NCI-H1417 treated with DMSO at 0.1 percent for 48 hours (cell line): ENCODE results near the gene ARL9.
"Not testable (repeated sequence)": the region's sequence is repeated elsewhere in the genome, so short reads cannot be mapped to it uniquely, and the experiment has no call there.

Experiments
- DNase-seq: peaks from one replicate; lab custom pipeline; 2025; lab: John Stamatoyannopoulos, UW

Gene ARL9, protein sequence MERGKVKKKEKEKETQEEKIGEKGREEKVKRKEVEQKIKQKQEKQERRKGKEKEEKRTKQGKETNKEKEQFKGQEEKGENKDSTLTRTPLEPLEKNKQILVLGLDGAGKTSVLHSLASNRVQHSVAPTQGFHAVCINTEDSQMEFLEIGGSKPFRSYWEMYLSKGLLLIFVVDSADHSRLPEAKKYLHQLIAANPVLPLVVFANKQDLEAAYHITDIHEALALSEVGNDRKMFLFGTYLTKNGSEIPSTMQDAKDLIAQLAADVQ

GRCh38 chr4:56505269-56506130 is at the start of gene ARL9:
Gene ARL9 (plus strand): TSS chr4:56505791. CDS start chr4:56505863, 72 bp downstream.
- no peak for DNase-seq

DNA sequence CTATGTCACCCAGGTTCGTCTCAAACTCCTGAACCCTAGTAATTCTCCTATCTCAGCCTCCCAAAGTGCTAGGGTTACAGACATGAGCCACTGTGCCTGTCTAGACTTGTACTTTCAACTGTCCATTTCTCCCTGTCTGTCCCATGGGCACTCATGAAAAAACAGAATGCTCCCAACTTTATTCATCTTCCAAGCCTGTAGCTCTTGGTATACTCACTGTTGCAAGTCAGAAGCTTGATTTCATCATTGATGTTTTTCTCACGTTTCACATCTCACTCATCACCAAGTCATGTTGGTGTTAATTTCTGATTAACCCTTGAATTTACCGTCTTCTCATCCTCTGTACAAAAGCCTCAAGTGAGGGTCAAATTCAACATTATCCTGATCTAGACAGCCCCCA is 45.5 kb upstream of the ARL9 start:
- no peak for DNase-seq

- no peak for DNase-seq
Observed at GRCh38 chr4:56462157-56462556, 43.4 kb upstream of the ARL9 start.

DNA sequence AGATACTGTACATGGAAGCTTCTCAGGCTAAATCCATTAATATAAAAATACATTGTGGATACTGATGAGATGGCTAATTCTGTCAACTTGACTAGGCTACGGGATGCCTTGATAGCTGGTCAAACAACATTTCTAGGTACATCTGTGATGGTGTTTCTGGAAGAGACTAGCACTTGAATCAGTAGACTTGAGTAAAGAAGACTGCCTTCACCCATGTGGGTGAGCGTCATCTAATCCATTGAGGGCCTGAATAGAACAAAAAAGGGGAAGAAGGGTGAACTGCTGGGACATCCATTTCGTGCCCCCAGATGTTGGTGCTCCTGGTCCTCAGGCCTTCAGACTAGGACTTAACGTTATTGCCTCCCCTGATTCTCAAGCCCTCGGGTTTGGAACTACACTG is 41.9 kb upstream of the ARL9 start:
- no peak for DNase-seq

GRCh38 chr4:56464581-56464980 is 41.0 kb upstream of the ARL9 start:
- DNase-seq = no peak

- no peak for DNase-seq
Observed at GRCh38 chr4:56465599-56466295, 39.8 kb upstream of the ARL9 start.

DNA sequence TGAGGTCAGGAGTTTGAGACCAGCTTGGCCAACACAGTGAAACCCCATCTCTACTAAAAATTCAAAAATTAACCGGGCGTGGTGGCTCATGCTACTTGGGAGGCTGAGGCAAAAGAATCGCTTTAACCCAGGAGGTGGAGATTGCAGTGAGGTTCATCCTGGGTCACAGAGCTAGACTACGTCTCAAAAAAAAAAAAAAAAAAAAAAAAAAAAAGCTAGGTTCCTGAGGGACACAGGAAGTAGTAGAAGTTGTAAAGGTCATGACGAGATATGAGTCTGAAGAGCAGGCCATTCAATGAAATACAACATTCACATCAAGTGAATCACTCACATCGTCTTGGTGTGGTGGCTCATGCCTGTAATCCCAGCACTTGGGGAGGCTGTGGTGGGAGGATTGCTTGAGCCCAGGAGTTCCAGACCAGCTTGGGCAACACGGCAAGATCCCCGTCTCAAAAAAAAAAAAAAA is 39.3 kb upstream of the ARL9 start:
- DNase-seq = not testable (repeated sequence)

DNA sequence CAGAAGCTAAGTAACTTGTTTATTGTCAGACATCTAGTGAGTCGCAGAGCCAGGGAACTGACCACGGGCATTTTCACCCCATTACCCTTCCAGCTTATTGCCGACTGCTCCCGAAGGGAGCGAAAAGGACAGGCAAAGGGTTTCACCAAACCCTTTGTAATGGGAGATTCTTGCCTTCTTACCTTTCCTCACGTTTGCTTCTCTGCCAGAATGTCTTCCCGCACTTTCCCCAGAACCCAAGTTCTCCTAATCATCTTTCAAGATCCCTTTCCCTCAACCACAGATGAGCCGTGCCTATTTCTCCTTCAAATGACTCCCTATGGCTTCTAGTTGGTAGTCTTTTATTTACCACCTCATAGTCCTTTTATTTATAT is 38.7 kb upstream of the ARL9 start:
- DNase-seq = no peak

- DNase-seq = peak; percentile 40
Observed at GRCh38 chr4:56467284-56468096, 38.1 kb upstream of the ARL9 start, which contains the start of gene SRP72. Gene SRP72 (plus strand): TSS chr4:56467617. CDS start chr4:56467636, 19 bp downstream.

DNA sequence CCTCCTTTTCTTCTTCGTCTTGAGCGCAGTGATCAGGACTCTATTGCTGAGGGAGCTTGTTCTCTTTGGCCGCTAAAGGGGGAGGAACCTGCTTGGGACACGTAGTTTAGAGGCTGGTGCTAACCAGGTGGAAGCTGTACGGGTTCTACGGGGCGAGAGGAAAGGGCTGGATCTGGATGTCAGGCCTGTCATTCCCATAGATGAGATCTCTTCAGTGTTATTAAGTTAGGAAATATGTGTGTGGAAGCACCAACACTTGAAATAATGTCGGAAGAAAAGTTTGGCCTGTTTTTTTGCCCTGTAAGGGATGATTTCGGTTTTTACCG is 37.5 kb upstream of the ARL9 start:
- no peak for DNase-seq

DNA sequence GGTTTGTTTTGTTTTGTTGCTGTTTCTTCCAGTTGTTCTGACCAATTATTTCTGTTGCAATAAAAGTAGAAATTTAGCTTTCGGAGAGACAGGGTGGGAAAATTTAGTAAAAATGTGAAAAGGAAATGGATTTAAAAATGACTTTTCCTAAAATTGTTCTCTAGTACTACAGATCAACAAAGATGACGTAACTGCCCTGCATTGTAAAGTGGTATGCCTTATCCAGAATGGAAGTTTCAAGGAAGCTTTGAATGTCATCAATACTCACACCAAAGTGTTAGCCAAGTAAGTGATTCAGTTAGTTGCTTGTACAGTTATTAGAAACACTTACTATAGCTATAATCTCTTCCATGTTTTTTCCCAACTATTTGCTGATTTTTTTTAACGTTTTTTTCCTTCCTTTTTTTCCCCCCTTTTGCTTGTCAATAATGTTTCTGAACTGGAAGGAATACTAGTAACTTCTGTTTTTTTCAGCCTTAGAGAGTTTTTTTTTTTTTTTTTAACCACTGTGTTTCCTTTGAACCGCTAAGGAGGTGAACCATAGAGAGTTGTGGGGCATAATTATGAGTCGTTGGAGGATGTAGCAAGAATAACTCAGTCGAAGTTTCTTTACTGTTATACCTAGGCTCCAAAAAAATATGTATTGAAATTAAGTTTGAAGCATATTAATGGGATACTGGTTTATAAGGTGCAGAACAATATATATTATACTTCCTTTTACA is 35.9 kb upstream of the ARL9 start:
- no peak for DNase-seq

DNA sequence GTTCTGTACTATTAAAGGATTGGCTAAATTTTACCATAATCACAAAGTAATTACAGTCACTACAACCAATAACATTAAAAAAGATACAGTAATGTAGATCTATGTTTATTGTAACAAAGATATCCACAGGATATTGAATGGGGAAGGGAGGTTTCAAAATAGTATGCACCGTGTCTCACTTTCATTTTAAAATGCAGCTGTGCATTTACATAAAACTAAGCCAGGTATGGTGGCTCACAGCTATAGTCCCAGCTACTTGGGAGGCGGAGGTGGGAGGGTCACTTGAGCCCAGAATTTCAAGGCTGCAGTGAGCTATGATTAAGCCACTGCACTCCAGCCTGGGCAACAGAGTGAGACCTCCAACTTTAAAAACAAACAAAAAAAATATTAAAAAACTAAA is 29.7 kb upstream of the ARL9 start:
- no peak for DNase-seq

DNA sequence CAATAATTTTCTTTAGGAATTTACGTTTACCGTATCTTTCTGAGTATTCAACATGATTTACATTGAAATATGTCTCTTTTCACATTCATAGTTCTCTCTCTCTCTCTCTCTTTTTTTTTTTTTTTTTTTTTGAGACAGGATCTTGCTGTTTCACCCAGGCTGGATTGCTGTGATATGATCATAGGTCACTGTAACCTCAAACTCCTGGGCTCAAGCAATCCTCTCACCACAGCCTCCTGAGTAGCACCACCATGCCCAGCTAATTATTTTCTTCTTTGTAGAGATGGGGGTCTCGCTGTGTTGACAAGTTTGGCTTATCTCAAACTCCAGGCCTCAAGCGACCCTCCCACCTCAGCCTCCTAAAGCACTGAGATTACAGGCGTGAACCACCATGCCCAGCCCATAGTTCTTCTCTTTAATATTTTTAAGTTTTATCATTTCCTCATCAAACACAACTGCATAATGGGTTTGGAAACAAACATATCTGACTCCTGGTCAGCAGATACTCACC is 28.3 kb upstream of the ARL9 start:
- no peak for DNase-seq

GRCh38 chr4:56480691-56481090 is 24.9 kb upstream of the ARL9 start:
- DNase-seq = no peak

DNA sequence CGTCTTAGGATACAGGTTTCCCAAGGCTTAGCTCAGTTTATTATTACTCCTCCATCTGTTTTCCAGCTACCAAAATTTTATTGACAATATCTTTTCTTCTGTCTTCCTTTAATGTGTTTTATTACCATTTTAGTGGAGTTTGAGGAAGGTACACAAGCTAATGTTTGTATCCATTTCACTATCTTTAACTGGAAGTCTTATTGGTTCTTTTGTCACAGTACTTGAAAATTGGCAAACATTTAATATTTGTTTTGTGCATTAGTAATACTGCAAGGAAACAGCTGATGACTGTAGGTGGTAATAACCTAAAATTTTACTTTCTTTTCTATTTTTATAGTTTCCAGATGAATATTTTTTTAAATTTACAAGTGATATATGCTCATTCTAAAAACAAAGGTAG is 9.3 kb upstream of the ARL9 start:
- no peak for DNase-seq

DNA sequence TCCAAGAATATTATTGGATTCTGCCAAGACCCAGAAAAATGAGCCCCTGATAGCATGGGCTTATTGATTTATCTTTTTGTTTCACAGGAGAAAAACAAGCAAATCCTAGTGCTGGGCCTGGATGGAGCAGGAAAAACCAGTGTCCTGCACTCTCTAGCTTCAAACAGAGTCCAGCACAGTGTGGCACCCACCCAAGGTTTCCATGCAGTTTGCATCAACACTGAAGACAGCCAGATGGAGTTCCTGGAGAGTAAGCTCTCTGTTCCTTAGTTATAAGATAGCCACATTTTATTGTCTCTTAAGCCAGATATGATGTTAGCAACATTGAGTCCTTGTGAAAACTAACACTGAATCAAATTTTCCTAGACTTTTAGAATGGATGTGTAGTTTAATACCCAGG is 5.5 kb downstream of the ARL9 start:
- DNase-seq = no peak

DNA sequence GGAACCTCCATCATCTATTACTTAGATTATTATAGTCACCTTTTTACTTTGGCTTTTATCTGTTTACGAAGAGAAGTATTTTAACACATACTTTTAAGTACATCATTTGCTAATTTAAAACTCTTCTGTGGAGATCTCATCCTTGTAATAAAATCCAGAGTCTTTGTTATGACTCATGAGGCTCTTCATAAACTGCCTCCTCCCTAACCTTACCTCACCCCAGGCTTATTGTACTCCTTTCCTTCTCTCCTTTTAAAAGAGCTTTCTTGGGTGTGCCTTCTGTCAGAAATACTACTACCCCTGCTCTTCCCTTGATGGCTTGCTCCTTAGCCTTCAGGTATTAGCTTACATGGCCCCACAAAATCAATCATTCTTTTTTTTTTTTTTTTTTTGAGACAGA is 6.6 kb downstream of the ARL9 start:
- DNase-seq = no peak

- no peak for DNase-seq
Observed at GRCh38 chr4:56513517-56513916, 7.9 kb downstream of the ARL9 start.

- peak; percentile 26 for DNase-seq
Observed at GRCh38 chr4:56530269-56531148, 24.9 kb downstream of the ARL9 start.

GRCh38 chr4:56531149-56531770 is 25.7 kb downstream of the ARL9 start:
- DNase-seq = no peak
